OCI-LY7 (cell line): Measurements from ENCODE around the gene SPOCK1. TPM values are rescaled to one million over a fixed set of nuclear protein-coding genes. Genes with fewer than 3 reads are reported as not detected.

ENCODE experiments used
- BruUV-seq: library from RNA; stranded (reverse); fragments of 400-500 nt; replicated peaks from 2 replicates; lab custom pipeline; 2021; lab: Mats Ljungman, UMichigan
- CTCF ChIA-PET: fragments of 300-600 bp; sonication (Branson Sonifier 250); formaldehyde crosslinking; loops from one replicate; lab custom pipeline; 2022; ENCODE audit warnings: antibody characterized with exemption; ENCODE audit not compliant: unreplicated experiment; lab: Charles Lee
- POLR2A ChIA-PET: fragments of 300-600 bp; sonication (Branson Sonifier 250); formaldehyde crosslinking; loops from one replicate; lab custom pipeline; 2022; ENCODE audit warnings: antibody characterized with exemption; lab: Charles Lee
- DNase-seq: peaks from one replicate; pipeline ENCODE4 v3.0.0-alpha.2; 2015; ENCODE audit warnings: low spot score
- H2AFZ ChIP-seq: fragments of 200-600 bp; sonication (generic), shearing (Covaris generic); 2 replicates; pipeline ENCODE4 v1.6.1; 2014; ENCODE audit warnings: mild to moderate bottlenecking, antibody characterized with exemption, low read length, moderate library complexity
- H3K27ac ChIP-seq: fragments of 200-600 bp; sonication (generic); 2 replicates; pipeline ENCODE4 v1.5.1; 2014; ENCODE audit warnings: mixed run types, low read depth, mild to moderate bottlenecking, moderate library complexity, low read length, inconsistent platforms; ENCODE audit not compliant: poor library complexity, severe bottlenecking
- H3K36me3 ChIP-seq: fragments of 200-600 bp; sonication (generic); 2 replicates; pipeline ENCODE4 v1.6.1; 2014; ENCODE audit warnings: mild to moderate bottlenecking, antibody characterized with exemption, low read length, moderate library complexity, mixed read lengths; ENCODE audit not compliant: insufficient read depth
- H3K4me1 ChIP-seq: fragments of 200-600 bp; sonication (generic); 2 replicates; pipeline ENCODE4 v1.5.1; 2014; ENCODE audit warnings: mild to moderate bottlenecking, low read length; ENCODE audit not compliant: insufficient read depth, poor library complexity, severe bottlenecking
- H3K4me2 ChIP-seq: fragments of 200-600 bp; sonication (generic); 2 replicates; pipeline ENCODE4 v1.6.1; 2014; ENCODE audit warnings: mild to moderate bottlenecking, low read length
- H3K4me3 ChIP-seq: fragments of 200-600 bp; sonication (generic); 2 replicates; pipeline ENCODE4 v1.5.1; 2014; ENCODE audit warnings: mild to moderate bottlenecking, low read depth, low read length; ENCODE audit not compliant: poor library complexity, severe bottlenecking
- H3K79me2 ChIP-seq: fragments of 200-600 bp; sonication (generic); 2 replicates; pipeline ENCODE4 v1.6.1; 2016; ENCODE audit warnings: low read depth, mild to moderate bottlenecking, low read length, moderate library complexity, mixed read lengths; ENCODE audit not compliant: insufficient read depth
- H3K9me2 ChIP-seq: fragments of 200-600 bp; sonication (generic); 2 replicates; pipeline ENCODE4 v1.6.1; 2016; ENCODE audit warnings: mild to moderate bottlenecking, low read length, mixed read lengths; ENCODE audit not compliant: insufficient read depth
- H3K9me3 ChIP-seq: fragments of 200-600 bp; sonication (generic); 2 replicates; pipeline ENCODE4 v1.6.1; 2014; ENCODE audit warnings: mild to moderate bottlenecking, mixed run types, low read length, mixed read lengths
- H4K20me1 ChIP-seq: fragments of 200-600 bp; sonication (generic); 2 replicates; pipeline ENCODE4 v1.6.1; 2014; ENCODE audit warnings: mild to moderate bottlenecking, antibody characterized with exemption, low read length, moderate library complexity, mixed read lengths; ENCODE audit not compliant: insufficient read depth
- CTCF ChIP-seq: fragments of 200-600 bp; sonication (generic); conservative IDR thresholded peaks from 2 replicates; pipeline ENCODE4 v1.5.1; 2014; ENCODE audit warnings: mild to moderate bottlenecking, antibody characterized with exemption, low read length, moderate library complexity, mixed read lengths
- EZH2phosphoT487 ChIP-seq: fragments of 200-600 bp; sonication (generic); IDR thresholded peaks from 2 replicates; pipeline ENCODE4 v1.6.1; 2018; ENCODE audit warnings: low read depth, borderline replicate concordance, mild to moderate bottlenecking, mixed run types, antibody characterized with exemption, low read length, moderate library complexity, mixed read lengths
- intact Hi-C: fragments of 100-400 bp; cut with micrococcal nuclease; formaldehyde crosslinking; loops from one replicate; pipeline ENCODE4 v1.10.0; 2022; ENCODE audit not compliant: unreplicated experiment
- total RNA-seq, 2 experiments: library from RNA; depleted of rRNA in 1 of 2; stranded (reverse); fragments of >200 nt in 1 of 2; shearing (Covaris generic) in 1 of 2; gene quantifications; 2 replicates each; pipeline ENCODE4 v1.2.3, GENCODE V29; 2014 to 2022

Gene SPOCK1
- total RNA-seq, 2 experiments from 2014 or later, result 0.29 to 1.5 TPM

DNA sequence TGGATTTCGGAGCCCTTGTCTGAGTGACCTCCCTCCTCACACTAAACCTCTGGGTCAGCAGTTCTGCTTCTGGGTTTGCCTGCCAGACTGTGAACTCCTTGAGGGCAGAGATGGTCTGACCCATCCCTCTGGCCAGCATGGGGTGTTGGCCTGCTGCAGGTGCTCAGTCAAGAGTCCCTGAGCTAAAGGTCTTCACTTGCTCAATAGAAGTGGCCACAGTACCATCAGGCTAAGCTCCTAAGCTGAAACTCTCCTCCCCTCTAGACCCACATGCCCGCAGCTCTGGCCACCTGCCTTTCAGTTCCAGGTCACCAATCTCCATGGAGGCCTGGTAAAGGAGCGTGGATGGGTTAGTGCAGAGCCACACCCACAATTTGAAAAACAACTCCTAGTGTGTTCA lies 316.6 kb downstream of the SPOCK1 start:
- ChIA-PET POLR2A (no interaction called here), CTCF (no interaction called here)
- no peak for TF ChIP-seq EZH2phosphoT487

DNA sequence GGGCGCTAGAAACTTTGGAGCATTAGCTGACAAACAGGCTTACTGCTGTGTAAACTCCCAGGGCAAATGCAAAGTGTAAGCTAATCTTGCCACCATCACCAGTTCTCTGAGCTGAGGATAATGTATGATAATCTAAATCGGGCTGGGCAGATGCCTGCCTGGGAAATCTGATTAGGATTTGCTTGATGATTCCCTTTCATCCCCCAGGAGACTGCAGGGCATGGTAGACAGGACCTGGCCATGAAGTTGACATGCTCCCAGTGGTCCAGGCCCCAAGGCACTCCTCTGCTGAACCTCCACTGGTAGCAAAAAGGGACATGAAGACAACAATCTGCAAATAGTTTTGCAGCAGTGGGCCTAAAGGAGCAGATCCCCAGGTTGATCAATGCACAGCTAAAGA lies 317.5 kb downstream of the SPOCK1 start:
- H3K36me3 ChIP-seq, result no peaks in the 10 kb centered on the region
- H3K27ac ChIP-seq, result no peak overlapping the region
- ChIA-PET CTCF (no interaction called here), POLR2A (interaction anchor here (0.6 to 1.0 kb wide), 3 partner anchors 11 to 211 kb away, joined by 3 read pairs; no protein-coding TSS in a partner anchor)
- no peak overlapping the region for H2AFZ ChIP-seq
- no peak for DNase-seq
- no peak overlapping the region for H3K4me3 ChIP-seq
- intact Hi-C loops, result no loop called here
- H3K79me2 ChIP-seq, result no peaks in the 10 kb centered on the region
- H3K4me1 ChIP-seq, result no peaks in the 10 kb centered on the region
- no peaks in the 10 kb centered on the region for H4K20me1 ChIP-seq
- TF ChIP-seq EZH2phosphoT487, result no peak
- no peak for TF ChIP-seq CTCF
- no TSS peak for BruUV-seq
- H3K9me2 ChIP-seq, result no peaks in the 10 kb centered on the region
- H3K9me3 ChIP-seq, result no peaks in the 10 kb centered on the region
- no peak overlapping the region for H3K4me2 ChIP-seq

More for the DNA sequence above, 316.6 kb downstream of the SPOCK1 start:
- Histone ChIP-seq H4K20me1 (no peaks in the 10 kb centered on the region), H2AFZ (no peak overlapping the region), H3K4me3 (no peak overlapping the region), H3K9me2 (no peaks in the 10 kb centered on the region), H3K4me1 (no peaks in the 10 kb centered on the region), H3K9me3 (no peaks in the 10 kb centered on the region), H3K79me2 (no peaks in the 10 kb centered on the region), H3K4me2 (no peak overlapping the region), H3K36me3 (no peaks in the 10 kb centered on the region), H3K27ac (no peak overlapping the region)
- intact Hi-C loops, result no loop called here
- no peak for DNase-seq
- BruUV-seq, result no TSS peak

DNA sequence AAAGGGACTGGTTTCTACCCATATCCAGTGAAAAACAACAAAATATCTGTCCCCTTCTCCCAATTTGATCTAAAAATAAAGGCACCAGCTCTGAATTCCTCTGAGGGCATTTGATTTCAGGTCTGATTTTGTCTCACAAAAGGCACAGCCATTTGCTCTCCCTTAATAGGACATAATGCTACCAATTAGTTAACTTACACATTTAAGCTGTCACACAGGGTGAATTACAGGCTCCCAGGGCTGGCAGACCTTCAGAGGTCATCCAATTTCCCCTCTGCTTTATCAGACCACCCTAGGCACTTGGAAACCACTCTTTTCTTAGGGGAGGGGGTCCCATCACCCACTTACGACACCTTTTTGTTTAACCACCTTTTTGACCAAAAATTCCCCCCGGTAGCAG lies 319.9 kb downstream of the SPOCK1 start:
- no peaks in the 10 kb centered on the region for H3K9me3 ChIP-seq
- TF ChIP-seq CTCF (no peak), EZH2phosphoT487 (no peak)
- no peak overlapping the region for H3K27ac ChIP-seq
- H2AFZ ChIP-seq, result no peak overlapping the region
- H3K4me2 ChIP-seq, result no peak overlapping the region
- H3K9me2 ChIP-seq, result no peaks in the 10 kb centered on the region
- intact Hi-C loops, result no loop called here
- CTCF ChIA-PET, result no interaction called here
- POLR2A ChIA-PET, result no interaction called here
- H3K4me3 ChIP-seq, result no peak overlapping the region
- H3K36me3 ChIP-seq, result no peaks in the 10 kb centered on the region
- H4K20me1 ChIP-seq, result no peaks in the 10 kb centered on the region
- no peaks in the 10 kb centered on the region for H3K79me2 ChIP-seq
- DNase-seq, result no peak
- H3K4me1 ChIP-seq, result no peaks in the 10 kb centered on the region
- no TSS peak for BruUV-seq
